NCI-H69 (cell line): Measurements from ENCODE around the gene EXD3.
A peak's percentile ranks its signal among the peaks of the same experiment; 100 is the strongest.

Experiments used
- DNase-seq: peaks from one replicate; lab custom pipeline; 2025; lab: John Stamatoyannopoulos, UW

Gene EXD3

DNA sequence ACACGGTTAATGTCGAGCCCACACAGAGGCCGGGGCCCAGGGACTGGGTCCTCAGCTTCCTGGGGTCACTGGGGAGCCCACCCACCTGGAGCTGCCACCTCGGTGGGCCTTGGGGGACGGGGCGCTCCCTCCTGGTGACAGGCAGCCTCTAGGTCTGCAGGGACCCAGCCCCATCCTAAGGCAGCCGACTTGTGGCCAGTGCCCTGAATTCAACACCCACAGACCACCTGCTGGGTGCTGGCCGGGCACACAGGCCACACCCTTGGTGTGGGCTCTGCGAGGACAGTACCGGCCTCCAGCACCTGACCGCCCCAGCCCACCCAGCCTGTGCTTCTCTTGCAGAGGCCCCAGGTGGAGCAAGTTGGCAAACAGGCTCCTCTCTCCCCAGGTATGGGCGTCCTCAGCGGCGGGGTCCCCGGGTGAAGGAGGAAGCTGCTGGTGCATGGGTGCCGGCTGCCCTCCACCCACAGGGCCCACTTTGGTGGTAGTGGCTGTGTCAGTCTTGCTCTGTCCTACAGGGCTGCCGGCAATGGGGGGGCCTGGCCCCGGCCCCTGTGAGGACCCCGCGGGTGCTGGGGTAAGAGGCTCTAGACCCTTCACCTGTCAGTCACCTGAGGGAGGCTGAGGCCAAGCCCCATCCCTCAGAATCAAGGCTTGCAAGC, 9.9 kb upstream of the EXD3 start:
- no peak for DNase-seq

DNA sequence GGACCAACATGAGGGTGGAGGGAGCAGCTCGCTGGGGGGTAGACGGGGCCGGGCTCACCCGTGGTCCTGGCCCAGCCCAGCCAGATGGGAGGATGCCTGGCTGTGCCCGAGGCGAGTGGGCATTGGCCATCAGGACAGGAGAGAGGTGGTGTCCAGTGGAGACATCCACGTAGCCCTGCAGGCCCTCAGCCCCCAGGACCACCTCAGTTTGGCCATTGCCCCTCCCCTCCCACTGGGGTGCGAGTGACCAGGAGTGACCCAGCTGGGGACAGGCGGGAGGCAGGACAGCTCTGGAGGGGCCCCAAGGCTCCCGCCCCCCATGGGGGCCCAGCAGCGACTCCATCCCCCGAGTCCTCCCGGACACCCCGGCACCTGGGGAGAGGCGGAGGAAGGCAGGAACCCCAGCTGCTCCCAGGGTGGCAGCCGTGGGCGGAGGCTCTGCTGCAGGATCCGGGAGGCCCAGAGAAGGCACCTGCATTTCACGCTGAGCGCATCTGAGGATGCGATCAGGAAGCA, 8.5 kb upstream of the EXD3 start:
- DNase-seq = no peak

GRCh38 chr9:137430723-137431415, 7.9 kb upstream of the EXD3 start:
- DNase-seq = no peak

- peak; percentile 83 for DNase-seq
Measured at GRCh38 chr9:137429974-137430722, 7.2 kb upstream of the EXD3 start.

GRCh38 chr9:137429546-137429890, 6.6 kb upstream of the EXD3 start:
- DNase-seq = peak; percentile 43

DNA sequence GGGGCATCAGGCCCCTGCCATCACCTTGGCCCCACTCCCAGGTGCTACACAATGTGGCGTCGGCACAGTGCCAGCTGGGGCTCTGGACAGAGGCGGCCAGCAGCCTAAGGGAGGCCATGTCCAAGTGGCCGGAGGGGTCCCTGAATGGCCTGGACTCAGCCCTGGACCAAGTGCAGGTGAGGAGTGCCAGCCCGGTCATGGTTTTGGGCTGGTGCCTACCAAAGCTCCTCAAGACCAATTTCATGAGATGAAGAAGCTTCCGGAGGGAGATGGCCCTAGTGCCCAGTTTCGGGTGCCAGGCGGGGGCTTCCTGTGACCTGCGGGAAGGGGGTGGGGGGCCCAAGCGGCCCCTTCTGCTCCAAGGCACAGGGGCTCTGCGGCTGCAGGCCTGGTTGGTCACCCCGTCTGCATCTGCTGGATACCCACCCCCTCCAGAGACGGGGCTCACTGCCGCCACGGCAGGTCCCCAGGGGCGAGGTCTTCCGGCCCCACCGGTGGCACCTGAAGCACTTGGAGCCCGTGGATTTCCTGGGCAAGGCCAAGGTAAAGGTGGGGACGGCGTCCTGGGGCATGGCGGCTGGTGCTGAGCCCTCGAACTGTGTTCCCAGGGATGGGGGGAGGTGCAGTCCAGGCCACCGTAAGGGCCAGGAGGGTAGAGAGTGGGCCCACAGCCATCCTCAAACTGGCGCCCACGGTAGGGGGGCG, 6.0 kb upstream of the EXD3 start:
- peak; percentile 57 for DNase-seq

GRCh38 chr9:137428311-137428630, 5.3 kb upstream of the EXD3 start:
- no peak for DNase-seq

DNA sequence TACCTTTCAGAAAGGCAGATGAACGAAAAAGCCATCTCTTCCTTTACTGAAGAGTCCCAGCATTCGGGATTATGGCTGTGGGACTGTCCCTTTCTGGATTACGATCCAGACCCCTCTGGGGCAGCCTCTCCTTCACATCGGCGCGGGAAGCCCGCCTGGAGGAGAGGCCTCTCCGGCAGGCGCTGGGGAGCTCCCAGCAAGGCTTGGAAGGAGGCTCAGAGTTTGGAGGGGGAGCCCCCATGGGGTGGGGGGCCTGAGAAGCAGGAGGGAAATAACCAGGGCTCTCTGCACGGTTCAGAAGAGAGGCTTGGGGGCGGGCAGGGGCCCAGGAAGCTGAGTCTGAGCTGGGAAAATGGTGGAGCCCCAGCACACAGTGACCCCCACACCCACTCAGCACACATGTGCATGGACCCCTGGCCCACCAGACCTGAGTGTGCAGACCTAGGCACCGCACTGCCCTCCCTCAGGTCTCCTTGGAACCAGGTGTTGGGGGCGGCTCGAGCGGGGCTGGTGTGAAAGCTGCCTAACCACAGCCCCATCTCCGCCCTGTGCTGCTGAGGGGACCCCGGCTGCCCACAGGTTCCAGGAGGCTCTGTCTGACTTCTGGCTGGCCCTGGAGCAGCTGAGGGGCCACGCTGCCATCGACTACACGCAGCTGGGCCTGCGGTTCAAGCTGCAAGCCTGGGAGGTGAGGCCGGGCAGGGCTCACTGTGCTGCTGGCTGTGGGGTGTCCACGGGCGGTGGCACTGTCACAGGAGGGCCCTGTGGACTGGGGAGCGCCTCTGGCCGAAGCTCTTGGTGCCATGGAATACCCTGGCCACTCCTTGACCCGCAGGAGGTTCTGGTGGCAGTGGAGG, 4.7 kb upstream of the EXD3 start:
- no peak for DNase-seq

- no peak for DNase-seq
Measured at GRCh38 chr9:137426018-137426681, 3.2 kb upstream of the EXD3 start.

DNA sequence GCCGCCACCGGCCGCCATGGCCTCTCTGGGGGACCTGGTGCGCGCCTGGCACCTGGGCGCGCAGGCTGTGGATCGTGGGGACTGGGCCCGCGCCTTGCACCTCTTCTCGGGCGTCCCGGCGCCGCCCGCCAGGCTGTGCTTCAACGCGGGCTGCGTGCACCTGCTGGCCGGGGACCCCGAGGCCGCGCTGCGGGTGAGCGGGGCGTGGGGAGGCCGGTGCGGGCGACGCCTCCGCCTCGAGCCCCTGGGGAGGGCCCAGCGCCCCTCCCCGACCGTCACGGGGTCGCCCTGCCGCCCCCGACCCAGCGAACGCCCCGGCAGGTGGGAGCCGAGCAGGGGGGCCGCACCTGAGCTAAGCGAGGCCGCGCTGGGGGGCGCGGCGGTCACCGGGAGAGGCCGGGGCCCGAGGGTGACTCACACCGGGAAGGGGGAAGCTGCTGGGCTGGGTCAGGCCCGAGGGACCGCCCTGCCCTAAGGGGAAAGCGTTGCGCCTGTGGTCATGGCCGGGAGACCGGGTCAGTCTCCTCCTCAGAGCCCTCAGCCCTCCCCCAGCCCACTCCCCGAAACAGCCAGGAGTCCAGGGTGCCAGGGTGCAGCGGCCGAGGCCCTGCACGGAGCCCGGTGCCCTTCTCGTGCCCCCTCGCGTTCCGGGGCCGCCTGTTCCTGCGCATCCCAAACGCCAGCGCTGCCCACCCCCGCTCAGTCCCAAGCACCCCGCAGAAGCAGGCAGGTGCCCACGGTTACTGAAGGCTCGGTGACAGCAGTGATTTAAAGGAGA, 741 bp upstream of the EXD3 start:
- DNase-seq = peak; percentile 63

DNA sequence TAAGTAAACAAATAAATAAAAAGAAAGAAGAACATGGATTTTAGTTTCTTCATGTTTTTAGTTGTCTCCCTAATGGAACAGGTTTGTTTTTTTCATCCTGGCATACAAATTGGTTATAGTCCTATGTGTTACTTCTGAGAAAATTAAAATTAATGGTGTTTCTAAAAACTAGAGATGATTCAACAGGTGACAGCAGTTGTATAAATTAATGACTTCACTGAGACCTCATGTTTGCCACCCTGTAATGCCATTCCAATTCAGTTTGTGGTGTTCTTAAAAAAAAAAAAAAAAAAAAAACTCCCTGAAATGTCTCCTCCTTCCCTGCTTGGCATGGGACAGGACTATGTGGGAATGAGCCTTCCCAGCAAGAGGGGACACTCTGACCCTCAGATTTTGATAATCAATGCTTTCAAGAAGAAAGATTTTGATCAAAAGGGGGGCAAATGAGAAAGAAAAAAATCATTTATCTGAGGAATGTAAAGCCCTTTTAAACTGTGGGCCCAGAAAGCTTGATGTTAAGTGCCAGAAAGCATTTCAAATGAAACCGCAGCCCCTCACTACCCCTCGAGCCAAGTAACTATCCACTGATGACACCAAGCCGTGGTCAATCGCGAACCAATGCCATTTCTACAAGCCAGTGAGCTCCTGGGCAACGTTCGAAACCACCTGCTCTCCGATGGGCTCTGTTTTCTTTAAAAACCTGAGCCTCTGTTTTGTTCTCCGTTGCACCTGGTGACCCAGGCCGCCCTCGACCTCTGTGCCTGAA, 941 bp downstream of the EXD3 start:
- peak; percentile 62 for DNase-seq

- peak; percentile 47 for DNase-seq
Measured at GRCh38 chr9:137417161-137418021, 5.6 kb downstream of the EXD3 start.

DNA sequence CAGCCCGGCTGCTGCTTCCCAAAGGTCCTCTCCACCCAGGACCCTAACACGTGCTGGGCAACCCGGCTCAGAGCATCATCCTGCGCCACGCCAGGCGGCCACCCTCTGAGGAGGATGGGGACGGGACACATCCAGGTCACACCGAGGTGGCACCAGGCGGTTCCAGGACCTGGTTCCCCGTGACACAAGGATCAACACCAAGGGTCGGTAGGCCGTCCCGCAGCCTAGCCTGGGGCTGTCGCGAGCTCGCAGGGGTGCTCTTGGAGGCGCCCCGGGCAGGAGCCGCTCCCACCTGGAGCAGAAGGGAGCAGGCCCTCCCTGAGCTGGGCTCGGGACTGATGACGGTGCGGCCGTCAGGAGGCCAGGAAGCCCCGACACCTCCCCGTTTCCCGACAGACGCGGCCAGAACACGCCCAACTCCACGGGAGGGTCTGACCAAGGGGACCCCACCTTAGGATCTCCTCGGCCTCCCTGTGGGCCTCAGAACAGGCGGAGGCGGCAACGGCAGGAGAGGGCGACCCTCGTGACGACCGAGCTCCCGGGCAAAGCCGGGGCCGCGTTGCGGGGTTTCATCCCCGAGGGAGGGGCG, 6.3 kb downstream of the EXD3 start:
- DNase-seq = no peak

DNA sequence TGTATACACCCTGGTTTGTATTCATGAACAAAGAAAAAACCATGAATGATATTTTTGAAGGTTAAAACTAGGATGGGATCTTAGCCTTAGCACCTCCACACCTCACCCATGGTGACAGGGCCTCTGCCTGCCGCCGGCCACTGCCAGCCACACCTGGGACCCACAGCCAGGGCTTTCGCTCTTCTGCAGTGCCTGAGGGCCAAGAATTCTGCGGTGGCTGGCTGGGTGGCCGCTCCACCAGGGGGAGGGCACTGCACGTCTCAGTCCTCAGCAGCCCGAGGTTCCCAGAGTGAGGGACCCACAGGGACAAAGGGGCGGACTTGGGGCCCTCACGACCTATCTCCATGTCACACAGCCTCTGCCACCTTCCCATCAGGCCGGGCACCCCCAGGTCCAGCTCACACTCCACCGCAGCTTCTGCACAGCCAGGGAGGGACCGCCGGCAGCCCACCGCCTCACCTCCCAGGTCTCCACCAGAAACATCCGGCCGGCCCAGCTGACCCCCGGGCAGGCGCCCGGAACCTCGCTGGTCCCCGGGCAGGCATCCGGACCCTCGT, 6.9 kb downstream of the EXD3 start:
- no peak for DNase-seq

DNA sequence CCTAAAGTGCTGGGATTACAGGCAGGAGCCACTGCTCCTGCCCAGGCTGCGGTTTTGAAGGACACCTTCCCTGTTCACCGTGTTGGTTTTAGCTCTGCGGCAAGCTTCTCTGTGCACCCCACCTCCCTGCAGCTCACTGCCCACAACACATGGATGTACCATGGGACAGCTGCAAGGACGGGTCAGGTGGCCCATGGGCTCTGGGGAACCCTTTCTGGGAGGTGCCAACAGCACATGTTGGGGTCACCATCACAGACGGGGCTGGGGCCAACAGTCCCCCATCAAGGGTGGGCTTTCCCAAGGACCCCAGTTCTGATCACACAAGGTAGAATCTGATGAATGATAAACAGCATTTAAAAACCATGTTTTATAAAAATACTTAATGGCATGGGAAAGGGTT, 7.5 kb downstream of the EXD3 start:
- DNase-seq = no peak

- no peak for DNase-seq
Measured at GRCh38 chr9:137412431-137412830, 10.5 kb downstream of the EXD3 start.

- no peak for DNase-seq
Measured at GRCh38 chr9:137411645-137412380, 11.1 kb downstream of the EXD3 start.
